Peyer's patch (tissue), 4 donors: ENCODE data around the gene RAPGEFL1.

ENCODE experiments used
- POLR2A ChIP-seq, 2 donors: fragments of 450-650 bp; IDR thresholded peaks; one replicate each; pipeline ENCODE4 v1.5.1; 2017; ENCODE audit warnings: antibody characterized with exemption in 2 of 2, mild to moderate bottlenecking in 2 of 2, moderate library complexity in 2 of 2
- TF ChIP-seq, protein P1 (sequence below), 6 experiments: fragments of 450-650 bp in 4 of 6; fragments of 200-600 bp in 2 of 6; sonication (generic) in 1 of 6; IDR thresholded peaks; one replicate each; pipeline ENCODE4 v1.5.1; 2017 to 2019; ENCODE audit warnings: antibody characterized with exemption in 6 of 6, mild to moderate bottlenecking in 3 of 6, moderate library complexity in 1 of 6

DNA sequence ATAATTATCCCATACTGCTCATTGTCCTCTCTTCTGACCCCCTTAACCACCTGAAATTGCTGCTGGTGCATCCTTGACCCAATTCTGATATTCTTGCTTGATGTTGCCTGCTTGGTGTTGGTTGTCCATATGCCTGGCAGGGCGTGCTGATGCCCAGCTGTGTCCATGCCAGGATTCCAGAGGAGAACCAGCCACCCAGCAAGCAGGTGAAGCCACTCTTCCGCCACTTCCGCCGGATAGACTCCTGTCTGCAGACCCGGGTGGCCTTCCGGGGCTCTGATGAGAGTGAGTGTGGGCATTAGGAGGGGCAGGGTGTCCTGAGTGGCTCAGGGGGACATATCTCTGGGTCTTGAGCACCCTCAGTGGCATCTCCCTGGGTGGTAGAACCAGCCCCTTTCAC, 11.4 kb downstream of the RAPGEFL1 start:
- TF ChIP-seq, protein P1, sequence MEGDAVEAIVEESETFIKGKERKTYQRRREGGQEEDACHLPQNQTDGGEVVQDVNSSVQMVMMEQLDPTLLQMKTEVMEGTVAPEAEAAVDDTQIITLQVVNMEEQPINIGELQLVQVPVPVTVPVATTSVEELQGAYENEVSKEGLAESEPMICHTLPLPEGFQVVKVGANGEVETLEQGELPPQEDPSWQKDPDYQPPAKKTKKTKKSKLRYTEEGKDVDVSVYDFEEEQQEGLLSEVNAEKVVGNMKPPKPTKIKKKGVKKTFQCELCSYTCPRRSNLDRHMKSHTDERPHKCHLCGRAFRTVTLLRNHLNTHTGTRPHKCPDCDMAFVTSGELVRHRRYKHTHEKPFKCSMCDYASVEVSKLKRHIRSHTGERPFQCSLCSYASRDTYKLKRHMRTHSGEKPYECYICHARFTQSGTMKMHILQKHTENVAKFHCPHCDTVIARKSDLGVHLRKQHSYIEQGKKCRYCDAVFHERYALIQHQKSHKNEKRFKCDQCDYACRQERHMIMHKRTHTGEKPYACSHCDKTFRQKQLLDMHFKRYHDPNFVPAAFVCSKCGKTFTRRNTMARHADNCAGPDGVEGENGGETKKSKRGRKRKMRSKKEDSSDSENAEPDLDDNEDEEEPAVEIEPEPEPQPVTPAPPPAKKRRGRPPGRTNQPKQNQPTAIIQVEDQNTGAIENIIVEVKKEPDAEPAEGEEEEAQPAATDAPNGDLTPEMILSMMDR (IDR thresholded peaks at IDR 0.05), result no peak
- TF ChIP-seq POLR2A (IDR thresholded peaks at IDR 0.05), result no peak
